Measurements from ENCODE around the gene DNAJC27.

DNA sequence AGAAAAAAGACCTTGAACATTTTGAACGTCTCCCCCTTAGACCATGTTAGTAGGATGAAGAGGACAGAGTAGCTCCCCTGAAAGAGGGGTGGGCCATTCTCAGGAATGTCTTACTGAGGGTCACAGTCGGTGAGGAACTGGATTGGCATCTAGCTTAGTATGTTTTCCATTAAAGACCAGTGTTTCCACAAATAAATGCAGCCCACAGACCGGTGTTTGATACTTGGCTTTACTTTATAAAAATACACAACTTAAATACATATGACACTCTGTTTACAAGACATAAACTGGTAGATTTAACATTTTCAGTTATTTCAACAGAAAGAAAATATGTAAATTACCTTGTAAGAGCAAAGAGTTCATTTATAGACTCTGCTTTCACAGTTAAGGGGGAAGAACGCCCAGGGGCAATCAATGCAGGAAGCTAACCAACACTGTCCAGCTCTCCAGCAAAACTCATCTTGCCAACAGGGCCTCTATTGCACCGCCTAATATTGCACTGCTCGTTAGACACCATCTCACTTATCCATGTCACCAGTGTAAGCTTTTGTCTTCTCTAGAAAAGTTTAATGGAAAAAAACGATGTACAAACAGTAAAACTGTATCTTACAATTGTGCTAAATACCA lies 28.2 kb downstream of the DNAJC27 start:
- no peak for TF ChIP-seq SPI1 (IDR thresholded peaks at IDR 0.05; ENCODE audit: low read depth, low read length)
- no peak for TF ChIP-seq POLR2AphosphoS5 (IDR thresholded peaks at IDR 0.05; ENCODE audit: low read depth, low read length)
- TF ChIP-seq TAF1 (IDR thresholded peaks at IDR 0.05; ENCODE audit: low read depth, low read length) = no peak
- TF ChIP-seq POLR2A (IDR thresholded peaks at IDR 0.05; ENCODE audit: low read depth, low read length) = no peak
- TF ChIP-seq PAX5 (IDR thresholded peaks at IDR 0.05; ENCODE audit: insufficient read depth, low read length, severe bottlenecking) = no peak
- no peak for TF ChIP-seq POU2F2 (IDR thresholded peaks at IDR 0.05; ENCODE audit: low read depth, low read length)
